ENCODE results near the gene KLHL7. TPM values are rescaled to one million over a fixed set of nuclear protein-coding genes. Genes with fewer than 3 reads are reported as not detected.
A peak's percentile ranks its signal among the peaks of the same experiment; 100 is the strongest.

Gene KLHL7
- total RNA-seq, 1 experiment from 2014 or later: 20.6 TPM

- intact Hi-C loops (cut with micrococcal nuclease): no loop called here
- no peaks in the 10 kb centered on the region for H4K20me1 ChIP-seq (ENCODE audit: insufficient read depth)
- RAD21 ChIA-PET (ENCODE audit: low non-redundant PET in 1 of 2, low total read pairs in 2 of 2, uncharacterized antibody in 2 of 2, unreplicated experiment in 2 of 2): no interaction called here
Measured at GRCh38 chr7:23072922-23073321, 32.7 kb upstream of the KLHL7 start.

More at GRCh38 chr7:23072922-23073321, 32.7 kb upstream of the KLHL7 start:
- DNase-seq (ENCODE audit: low read depth, low spot score) (no peak), ATAC-seq (peak; percentile 66)
- peaks cover 0 to 14% of the 10 kb centered on the region in 2 experiments; a peak in 1 of 4 replicates for H3K4me1 ChIP-seq (ENCODE audit: control insufficient read depth in 1 of 2, insufficient read depth in 2 of 2, low read length in 2 of 2)
- H3K4me3 ChIP-seq (replicated peaks in 1 of 2; ENCODE audit: low read depth in 1 of 2, low read length in 2 of 2): no peak overlapping the region
- H3K9me2 ChIP-seq (ENCODE audit: insufficient read depth): no peaks in the 10 kb centered on the region
- TF ChIP-seq CTCF (IDR thresholded peaks at IDR 0.05 in 2 of 3, conservative IDR thresholded peaks at IDR 0.05 in 1 of 3; ENCODE audit: borderline replicate concordance in 1 of 3, insufficient read depth in 1 of 3, low read depth in 2 of 3, low read length in 2 of 3) (peak in 1 of 3 experiments; percentile 18; a peak in 1 of 6 replicates), ZNF274 (IDR thresholded peaks at IDR 0.05; ENCODE audit: low read depth, low read length) (no peak)
- POLR2A ChIA-PET: no interaction called here
- CTCF ChIA-PET: interaction anchor here (1.3 kb wide), 1 partner anchor 13 kb away, joined by 3 read pairs; no protein-coding TSS in a partner anchor
- H3K36me3 ChIP-seq (ENCODE audit: control insufficient read depth in 1 of 2, insufficient read depth in 2 of 2, low read length in 2 of 2): no peaks in the 10 kb centered on the region
- H3K4me2 ChIP-seq (ENCODE audit: low read length): no peak overlapping the region
- no peaks in the 10 kb centered on the region for H3K9me3 ChIP-seq (ENCODE audit: control insufficient read depth in 1 of 2, insufficient read depth in 1 of 2, low read depth in 1 of 2, low read length in 2 of 2)
- no peaks in the 10 kb centered on the region for H3K27me3 ChIP-seq (ENCODE audit: insufficient read depth, low read length)
- H3K79me2 ChIP-seq (ENCODE audit: insufficient read depth, low read length): no peaks in the 10 kb centered on the region
- BruUV-seq (replicated peaks): no TSS peak
- no peak overlapping the region for H3K9ac ChIP-seq (ENCODE audit: low read length)
- H3K27ac ChIP-seq (ENCODE audit: low read depth, low read length): no peak overlapping the region
- no peak overlapping the region for H2AFZ ChIP-seq (ENCODE audit: low read depth, low read length, poor library complexity, severe bottlenecking)

Data from HCT116 (cell line).